ENCODE data around the gene SV2C.
"Not testable (repeated sequence)": the region's sequence is repeated elsewhere in the genome, so short reads cannot be mapped to it uniquely, and the experiment has no call there.

Gene SV2C, protein sequence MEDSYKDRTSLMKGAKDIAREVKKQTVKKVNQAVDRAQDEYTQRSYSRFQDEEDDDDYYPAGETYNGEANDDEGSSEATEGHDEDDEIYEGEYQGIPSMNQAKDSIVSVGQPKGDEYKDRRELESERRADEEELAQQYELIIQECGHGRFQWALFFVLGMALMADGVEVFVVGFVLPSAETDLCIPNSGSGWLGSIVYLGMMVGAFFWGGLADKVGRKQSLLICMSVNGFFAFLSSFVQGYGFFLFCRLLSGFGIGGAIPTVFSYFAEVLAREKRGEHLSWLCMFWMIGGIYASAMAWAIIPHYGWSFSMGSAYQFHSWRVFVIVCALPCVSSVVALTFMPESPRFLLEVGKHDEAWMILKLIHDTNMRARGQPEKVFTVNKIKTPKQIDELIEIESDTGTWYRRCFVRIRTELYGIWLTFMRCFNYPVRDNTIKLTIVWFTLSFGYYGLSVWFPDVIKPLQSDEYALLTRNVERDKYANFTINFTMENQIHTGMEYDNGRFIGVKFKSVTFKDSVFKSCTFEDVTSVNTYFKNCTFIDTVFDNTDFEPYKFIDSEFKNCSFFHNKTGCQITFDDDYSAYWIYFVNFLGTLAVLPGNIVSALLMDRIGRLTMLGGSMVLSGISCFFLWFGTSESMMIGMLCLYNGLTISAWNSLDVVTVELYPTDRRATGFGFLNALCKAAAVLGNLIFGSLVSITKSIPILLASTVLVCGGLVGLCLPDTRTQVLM

DNA sequence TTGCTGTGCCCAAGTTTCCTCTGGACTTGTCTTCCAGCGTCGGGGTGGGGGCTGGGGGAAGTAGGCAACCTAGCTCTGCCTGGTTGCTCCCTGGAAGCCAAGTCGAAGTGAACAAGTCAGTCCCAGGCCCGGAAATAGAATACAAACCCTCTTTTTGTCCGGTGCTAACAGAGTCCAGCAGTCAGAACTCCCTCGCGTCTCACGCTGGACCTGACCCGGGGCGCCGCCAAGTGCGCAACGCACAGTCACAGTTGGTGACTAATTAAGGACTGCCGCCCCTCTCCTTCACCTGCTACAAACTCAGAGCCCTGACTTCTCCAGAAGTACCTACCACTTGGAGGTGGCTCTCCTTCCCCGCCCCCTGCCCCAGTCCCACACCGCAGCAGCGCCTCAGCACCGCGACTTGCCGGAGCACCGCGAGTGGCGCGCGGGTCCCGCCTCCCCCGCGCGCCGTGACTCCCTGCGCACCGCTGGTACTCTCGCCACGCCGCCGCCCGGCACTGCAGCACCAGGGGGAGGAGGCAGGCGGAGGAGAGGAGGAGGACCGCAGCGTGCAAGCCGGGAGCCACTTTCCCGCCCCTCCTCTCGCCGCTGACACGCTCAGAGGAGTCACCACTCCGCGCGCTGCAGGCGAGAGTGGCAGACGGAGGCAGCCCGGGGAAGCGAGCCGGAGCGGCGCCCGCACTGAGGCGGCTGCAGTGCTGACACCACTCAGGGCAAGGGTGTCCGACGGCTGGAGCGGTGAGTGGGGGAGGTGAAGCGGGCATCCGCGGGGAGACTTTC, at the start of gene SV2C:
Gene SV2C (plus strand): TSS at position 612 of the 783 bp plus-strand sequence. CDS start 48,368 bp downstream, outside the sequence.
- TF ChIP-seq, protein P1, sequence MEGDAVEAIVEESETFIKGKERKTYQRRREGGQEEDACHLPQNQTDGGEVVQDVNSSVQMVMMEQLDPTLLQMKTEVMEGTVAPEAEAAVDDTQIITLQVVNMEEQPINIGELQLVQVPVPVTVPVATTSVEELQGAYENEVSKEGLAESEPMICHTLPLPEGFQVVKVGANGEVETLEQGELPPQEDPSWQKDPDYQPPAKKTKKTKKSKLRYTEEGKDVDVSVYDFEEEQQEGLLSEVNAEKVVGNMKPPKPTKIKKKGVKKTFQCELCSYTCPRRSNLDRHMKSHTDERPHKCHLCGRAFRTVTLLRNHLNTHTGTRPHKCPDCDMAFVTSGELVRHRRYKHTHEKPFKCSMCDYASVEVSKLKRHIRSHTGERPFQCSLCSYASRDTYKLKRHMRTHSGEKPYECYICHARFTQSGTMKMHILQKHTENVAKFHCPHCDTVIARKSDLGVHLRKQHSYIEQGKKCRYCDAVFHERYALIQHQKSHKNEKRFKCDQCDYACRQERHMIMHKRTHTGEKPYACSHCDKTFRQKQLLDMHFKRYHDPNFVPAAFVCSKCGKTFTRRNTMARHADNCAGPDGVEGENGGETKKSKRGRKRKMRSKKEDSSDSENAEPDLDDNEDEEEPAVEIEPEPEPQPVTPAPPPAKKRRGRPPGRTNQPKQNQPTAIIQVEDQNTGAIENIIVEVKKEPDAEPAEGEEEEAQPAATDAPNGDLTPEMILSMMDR (conservative IDR thresholded peaks at IDR 0.05; ENCODE audit: low read depth, low read length) = no peak
- H3K4me3 ChIP-seq (ENCODE audit: low read depth, low read length) = no peak within 1 kb of the TSS

DNA sequence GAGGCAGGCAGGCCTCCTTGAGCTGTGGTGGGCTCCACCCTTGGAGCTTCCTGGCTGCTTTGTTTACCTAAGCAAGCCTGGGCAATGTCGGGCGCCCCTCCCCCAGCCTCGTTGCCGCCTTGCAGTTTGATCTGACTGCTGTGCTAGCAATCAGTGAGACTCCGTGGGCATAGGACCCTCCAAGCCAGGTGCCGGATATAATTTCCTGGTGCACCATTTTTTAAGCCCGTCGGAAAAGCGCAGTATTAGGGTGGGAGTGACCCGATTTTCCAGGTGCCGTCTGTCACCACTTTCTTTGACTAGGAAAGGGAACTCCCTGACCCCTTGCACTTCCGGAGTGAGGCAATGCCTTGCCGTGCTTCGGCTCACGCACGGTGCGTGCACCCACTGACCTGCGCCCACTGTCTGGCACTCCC, 45.4 kb upstream of the SV2C start:
- not testable (repeated sequence) for DNase-seq (ENCODE audit: low read depth)

More for the DNA sequence above, at the start of gene SV2C:
- peak; percentile 13 for DNase-seq (ENCODE audit: low read depth)

DNA sequence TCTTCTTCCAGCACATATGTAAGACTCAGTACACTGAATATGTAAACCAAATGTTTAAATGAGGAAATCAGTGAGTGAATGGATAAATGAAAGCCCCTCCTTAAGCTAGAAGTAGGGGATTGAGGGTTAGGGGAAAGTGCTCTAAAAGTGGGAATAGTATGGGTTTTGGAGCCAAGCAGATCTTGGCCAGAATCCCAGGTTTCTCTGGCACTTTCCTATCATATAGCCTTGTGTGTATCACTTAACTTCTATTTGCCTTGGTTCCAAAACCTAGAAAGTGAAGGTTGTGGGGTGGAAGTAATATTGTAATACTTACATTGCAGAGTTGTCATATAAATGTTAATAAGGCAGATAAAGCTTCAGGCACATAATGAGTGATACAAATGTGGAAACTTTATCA, 45.0 kb upstream of the SV2C start:
- TF ChIP-seq, protein P1 (conservative IDR thresholded peaks at IDR 0.05; ENCODE audit: low read depth, low read length) = no peak
- no peak overlapping the region for H3K4me3 ChIP-seq (ENCODE audit: low read depth, low read length)
- no peak for DNase-seq (ENCODE audit: low read depth)

More for the DNA sequence above, 45.4 kb upstream of the SV2C start:
- H3K4me3 ChIP-seq (ENCODE audit: low read depth, low read length) = not testable (repeated sequence)

DNA sequence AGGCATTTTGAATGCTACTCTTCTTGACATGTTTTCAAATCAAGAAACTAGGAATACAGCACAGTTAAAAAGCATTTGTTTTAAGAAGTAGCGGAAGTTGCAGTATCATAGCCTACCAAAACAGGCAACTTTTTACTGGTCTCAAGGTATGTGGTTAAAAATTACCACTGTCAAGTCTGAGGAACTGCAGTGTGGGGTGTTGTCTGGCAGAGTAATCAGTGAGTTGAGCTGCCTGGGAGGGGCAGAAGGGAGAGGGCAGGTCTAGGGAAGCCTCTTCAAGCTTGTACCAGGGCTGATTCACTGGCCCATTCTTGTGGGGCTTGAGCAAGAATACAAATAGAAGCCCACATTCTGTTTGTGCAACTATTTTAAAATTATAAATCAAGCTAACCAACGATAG, 42.4 kb upstream of the SV2C start:
- H3K4me3 ChIP-seq (ENCODE audit: low read depth, low read length) = no peak overlapping the region
- DNase-seq (ENCODE audit: low read depth) = no peak
- TF ChIP-seq, protein P1 (conservative IDR thresholded peaks at IDR 0.05; ENCODE audit: low read depth, low read length) = no peak

DNA sequence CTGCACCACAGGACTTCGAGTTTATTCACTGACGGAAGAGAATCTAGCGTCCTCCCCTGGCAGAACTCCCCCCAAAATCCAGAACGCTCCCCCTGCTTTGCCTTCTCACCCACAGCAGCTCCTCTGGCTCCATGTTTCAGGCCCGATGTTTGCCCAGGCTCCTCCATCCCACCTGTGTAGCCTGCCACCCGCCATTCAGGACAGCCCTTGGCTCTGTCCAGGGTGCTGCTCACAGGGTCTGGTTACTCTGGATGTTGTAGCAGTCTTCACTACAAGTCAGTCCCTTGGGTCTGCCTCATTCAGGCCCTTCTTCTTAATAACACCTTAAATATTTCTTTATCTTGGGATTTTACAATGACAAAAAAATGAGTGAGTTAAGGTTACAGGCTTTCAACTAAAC, 41.3 kb upstream of the SV2C start:
- DNase-seq (ENCODE audit: low read depth) = no peak
- TF ChIP-seq, protein P1 (conservative IDR thresholded peaks at IDR 0.05; ENCODE audit: low read depth, low read length) = no peak
- H3K4me3 ChIP-seq (ENCODE audit: low read depth, low read length) = no peak overlapping the region

DNA sequence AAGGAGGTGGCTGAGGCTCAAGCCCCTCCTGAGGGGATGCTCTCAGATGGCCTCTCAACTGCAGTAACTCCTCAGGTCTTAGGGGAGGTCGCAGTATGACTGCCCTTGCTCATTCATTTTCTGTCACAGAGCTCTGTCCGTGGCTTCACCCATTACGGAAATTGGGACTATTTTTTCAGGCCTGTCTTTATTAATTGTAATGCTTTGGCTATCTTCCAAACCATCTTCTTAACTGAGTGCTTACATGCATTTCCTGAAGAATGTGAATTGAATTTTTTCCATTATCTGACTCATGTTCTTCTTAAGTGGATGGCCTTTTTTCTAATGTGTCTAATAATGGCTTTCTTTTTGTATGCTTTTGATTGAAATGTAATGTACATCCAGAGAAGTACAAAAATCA, 36.4 kb upstream of the SV2C start:
- no peak for DNase-seq (ENCODE audit: low read depth)
- TF ChIP-seq, protein P1 (conservative IDR thresholded peaks at IDR 0.05; ENCODE audit: low read depth, low read length) = no peak

DNA sequence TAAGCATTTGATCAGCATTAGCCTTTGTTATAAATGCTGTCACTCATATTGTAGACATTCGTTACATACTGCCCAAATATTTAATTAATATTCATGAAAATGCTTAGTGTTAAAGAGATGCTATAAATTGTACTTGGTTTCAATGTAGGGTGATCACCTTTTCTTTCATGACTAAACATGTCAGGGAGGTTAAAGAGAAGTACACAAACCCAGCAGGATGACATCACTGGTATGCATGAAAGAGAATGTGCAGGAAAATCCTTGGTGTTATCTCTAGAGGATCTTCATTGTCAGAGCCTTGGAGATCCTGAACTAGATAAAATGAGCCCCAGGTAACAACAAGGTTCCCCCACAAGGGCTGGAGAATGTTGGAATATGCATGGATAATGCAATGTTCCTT, 33.0 kb upstream of the SV2C start:
- no peak for DNase-seq (ENCODE audit: low read depth)
- no peak overlapping the region for H3K4me3 ChIP-seq (ENCODE audit: low read depth, low read length)
- TF ChIP-seq, protein P1 (conservative IDR thresholded peaks at IDR 0.05; ENCODE audit: low read depth, low read length) = no peak

More for the DNA sequence above, 36.4 kb upstream of the SV2C start:
- H3K4me3 ChIP-seq (ENCODE audit: low read depth, low read length) = no peak overlapping the region

Measured in choroid plexus epithelial cell (primary cell).